A549 (cell line): Measurements from ENCODE around the gene MYOZ2.

Experiments
- CBX8 ChIP-seq: fragments of 200-600 bp; sonication (generic); IDR thresholded peaks from 2 replicates; pipeline ENCODE4 v1.6.1; 2016
- CTCF ChIP-seq: fragments of >200 bp; sonication (Bioruptor Twin); formaldehyde crosslinking; IDR thresholded peaks from 3 replicates; pipeline ENCODE4 v1.5.1; 2016
- E2F6 ChIP-seq: IDR thresholded peaks from 2 replicates; pipeline ENCODE4 v1.6.1; 2012; ENCODE audit warnings: low read depth, borderline replicate concordance
- EP300 ChIP-seq, 2 experiments: fragments of >200 bp; sonication (Bioruptor Twin); formaldehyde crosslinking; IDR thresholded peaks; 2 replicates in 1 of 2; 3 replicates in 1 of 2; pipeline ENCODE4 v1.6.1; 2016 to 2017
- FOSL2 ChIP-seq, 2 experiments: fragments of 450-650 bp in 1 of 2; fragments of >200 bp in 1 of 2; sonication (Bioruptor Twin) in 1 of 2; formaldehyde crosslinking; IDR thresholded peaks; 2 replicates each; pipeline versions ENCODE4 v1.5.0 to v1.6.1; 2016 to 2020; ENCODE audit warnings: mild to moderate bottlenecking in 1 of 2, moderate library complexity in 1 of 2
- HDAC2 ChIP-seq: fragments of 200-600 bp; sonication (generic); IDR thresholded peaks from 2 replicates; pipeline ENCODE4 v1.6.1; 2016
- HOXA7 ChIP-seq: fragments of 250-450 bp; sonication (Bioruptor Pico); IDR thresholded peaks from 2 replicates; pipeline ENCODE4 v1.5.0; 2020; ENCODE audit warnings: mild to moderate bottlenecking, moderate library complexity
- MAX ChIP-seq: IDR thresholded peaks from 2 replicates; pipeline ENCODE4 v1.6.1; 2012
- MAZ ChIP-seq: fragments of 150-350 bp; IDR thresholded peaks from 2 replicates; pipeline ENCODE4 v1.6.1; 2014; ENCODE audit warnings: antibody characterized with exemption, low read depth, low read length, borderline replicate concordance
- POLR2AphosphoS2 ChIP-seq: conservative IDR thresholded peaks from 2 replicates; pipeline ENCODE4 v1.6.1; 2012; ENCODE audit warnings: low read length, improper control_type of control experiment, inconsistent platforms
- RAD21 ChIP-seq, 2 experiments: fragments of >200 bp in 1 of 2; sonication (Bioruptor Twin) in 1 of 2; formaldehyde crosslinking in 1 of 2; IDR thresholded peaks in 1 of 2; conservative IDR thresholded peaks in 1 of 2; 2 replicates in 1 of 2; 3 replicates in 1 of 2; pipeline ENCODE4 v1.6.1; 2012 to 2018; ENCODE audit warnings: inconsistent platforms in 1 of 2
- RCOR1 ChIP-seq: fragments of 150-350 bp; IDR thresholded peaks from 2 replicates; pipeline ENCODE4 v1.6.1; 2014; ENCODE audit warnings: antibody characterized with exemption, low read length, low read depth

- TF ChIP-seq RCOR1 (no peak), CTCF (no peak), HDAC2 (no peak), FOSL2 (IDR thresholded peaks at IDR 0.05) (no peak), FOSL2 (CRISPR knock-in tag; IDR thresholded peaks at IDR 0.05) (no peak), RAD21 (conservative IDR thresholded peaks at IDR 0.05 in 1 of 2, IDR thresholded peaks at IDR 0.05 in 1 of 2) (no peak), MAX (no peak), EP300 (IDR thresholded peaks at IDR 0.05) (no peak), E2F6 (no peak), MAZ (no peak), HOXA7 (no peak), CBX8 (no peak), POLR2AphosphoS2 (no peak)
Measured at GRCh38 chr4:119190354-119190753, 54.7 kb downstream of the MYOZ2 start.
